ENCODE results near the gene KRT2. TPM values are rescaled to one million over a fixed set of nuclear protein-coding genes. Genes with fewer than 3 reads are reported as not detected.

KRT2 gene
- not detected for polyA plus RNA-seq (ENCODE audit: insufficient read length)

- DNase-seq (ENCODE audit: low read depth), result no peak
These were observed at the start of gene KRT2 for GRCh38 chr12:52651726-52652261. Gene KRT2 (minus strand): TSS chr12:52652211. CDS start chr12:52652142, 69 bp downstream.

DNA sequence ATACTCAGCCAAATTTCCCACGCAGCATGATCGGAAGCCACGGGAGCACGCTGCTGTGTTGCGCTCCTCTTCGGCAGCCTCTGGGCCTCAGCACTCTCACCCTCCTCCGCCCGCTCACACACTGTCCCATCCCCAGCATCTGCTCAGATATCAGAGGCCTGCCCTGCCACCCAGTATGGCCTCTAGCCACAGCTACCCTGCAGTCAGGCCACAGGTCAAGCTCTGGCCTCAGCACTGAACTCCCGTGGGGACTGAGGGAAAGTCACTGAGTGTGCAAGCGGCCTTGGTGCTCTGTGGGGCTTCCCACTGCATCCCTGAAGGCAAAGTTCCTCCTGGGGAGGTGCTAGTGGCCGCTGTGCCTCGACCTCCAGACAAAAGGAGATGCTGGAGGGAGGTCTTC lies 49.3 kb upstream of the KRT2 start:
- DNase-seq (ENCODE audit: low read depth), result no peak

- DNase-seq (ENCODE audit: low read depth), result no peak
These were observed 47.9 kb upstream of the KRT2 start for GRCh38 chr12:52699960-52700359.

GRCh38 chr12:52699373-52699772 lies 47.4 kb upstream of the KRT2 start:
- no peak for DNase-seq (ENCODE audit: low read depth)

DNA sequence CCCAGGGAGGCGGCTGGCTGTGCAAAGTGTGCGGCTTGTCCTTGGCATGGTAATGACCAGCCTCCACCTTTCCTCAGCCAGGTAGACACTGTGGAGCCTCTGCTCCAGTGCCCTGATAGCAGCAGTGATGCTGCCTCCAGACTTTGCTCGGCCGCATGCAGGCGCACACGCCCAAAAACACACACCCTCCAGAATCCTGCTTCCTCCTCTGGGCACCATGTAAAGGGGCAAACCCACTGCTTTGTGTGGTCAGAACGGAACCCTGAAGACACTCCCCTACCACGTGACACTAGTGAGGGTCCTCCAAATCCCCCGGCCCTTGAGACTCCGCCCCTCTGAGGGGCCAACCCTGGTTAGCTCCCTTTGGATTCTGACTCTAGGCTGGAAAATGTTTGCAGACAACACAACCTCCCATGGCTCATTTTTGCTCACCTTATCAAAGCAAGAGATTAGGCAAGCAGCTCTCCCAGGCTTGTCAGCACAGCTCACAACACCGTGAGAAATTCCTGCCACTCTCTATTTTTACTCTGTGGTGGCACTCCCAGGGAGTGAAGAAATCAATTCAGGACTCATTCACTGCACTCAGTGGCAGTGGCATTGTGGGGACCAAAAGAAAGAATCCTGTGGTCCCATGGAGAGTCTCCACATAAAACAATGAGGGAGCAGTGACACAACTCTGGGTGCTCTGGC lies 46.8 kb upstream of the KRT2 start:
- DNase-seq (ENCODE audit: low read depth), result no peak

- DNase-seq (ENCODE audit: low read depth), result no peak
These were observed 45.1 kb upstream of the KRT2 start for GRCh38 chr12:52697058-52697582.

DNA sequence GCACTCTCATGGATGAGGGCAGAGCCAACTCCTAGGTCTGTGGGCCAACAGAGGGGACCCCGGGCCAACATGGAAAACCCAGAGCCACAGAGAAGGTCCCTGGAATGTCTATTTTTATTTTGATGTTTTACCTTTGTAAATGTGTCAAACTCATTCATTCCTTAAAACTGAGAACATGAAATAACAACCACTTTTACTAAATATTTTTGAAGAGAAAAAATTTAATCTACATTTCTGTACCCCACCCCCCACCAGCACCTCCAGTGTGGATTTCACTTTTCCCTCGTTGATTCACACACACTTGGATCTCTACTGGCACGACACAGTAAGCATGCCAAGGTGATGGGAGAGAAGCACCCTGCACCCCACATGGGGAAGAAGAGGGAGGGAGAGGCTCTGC lies 44.6 kb upstream of the KRT2 start:
- DNase-seq (ENCODE audit: low read depth), result no peak

- no peak for DNase-seq (ENCODE audit: low read depth)
These were observed 43.0 kb upstream of the KRT2 start for GRCh38 chr12:52695039-52695438.

- no peak for DNase-seq (ENCODE audit: low read depth)
These were observed 42.1 kb upstream of the KRT2 start for GRCh38 chr12:52694151-52694550.

- DNase-seq (ENCODE audit: low read depth), result no peak
These were observed 41.2 kb upstream of the KRT2 start for GRCh38 chr12:52693261-52693660.

- no peak for DNase-seq (ENCODE audit: low read depth)
These were observed 40.2 kb upstream of the KRT2 start for GRCh38 chr12:52692254-52692653.

DNA sequence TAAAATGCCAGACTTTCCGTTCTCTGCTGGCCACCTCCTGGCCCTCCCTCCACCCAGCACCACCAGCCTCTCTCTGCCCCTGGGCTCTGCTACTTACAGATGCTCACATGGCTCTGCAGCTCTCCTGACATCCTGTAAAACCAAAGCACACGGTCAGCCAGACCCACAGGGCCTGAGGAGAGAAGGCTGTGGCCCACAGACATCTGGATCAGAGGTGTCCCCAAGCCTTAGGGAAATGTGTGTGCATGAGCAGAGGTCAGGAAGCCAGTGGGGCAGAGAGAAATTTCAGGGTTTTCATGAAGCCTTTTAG lies 39.8 kb upstream of the KRT2 start:
- no peak for DNase-seq (ENCODE audit: low read depth)

DNA sequence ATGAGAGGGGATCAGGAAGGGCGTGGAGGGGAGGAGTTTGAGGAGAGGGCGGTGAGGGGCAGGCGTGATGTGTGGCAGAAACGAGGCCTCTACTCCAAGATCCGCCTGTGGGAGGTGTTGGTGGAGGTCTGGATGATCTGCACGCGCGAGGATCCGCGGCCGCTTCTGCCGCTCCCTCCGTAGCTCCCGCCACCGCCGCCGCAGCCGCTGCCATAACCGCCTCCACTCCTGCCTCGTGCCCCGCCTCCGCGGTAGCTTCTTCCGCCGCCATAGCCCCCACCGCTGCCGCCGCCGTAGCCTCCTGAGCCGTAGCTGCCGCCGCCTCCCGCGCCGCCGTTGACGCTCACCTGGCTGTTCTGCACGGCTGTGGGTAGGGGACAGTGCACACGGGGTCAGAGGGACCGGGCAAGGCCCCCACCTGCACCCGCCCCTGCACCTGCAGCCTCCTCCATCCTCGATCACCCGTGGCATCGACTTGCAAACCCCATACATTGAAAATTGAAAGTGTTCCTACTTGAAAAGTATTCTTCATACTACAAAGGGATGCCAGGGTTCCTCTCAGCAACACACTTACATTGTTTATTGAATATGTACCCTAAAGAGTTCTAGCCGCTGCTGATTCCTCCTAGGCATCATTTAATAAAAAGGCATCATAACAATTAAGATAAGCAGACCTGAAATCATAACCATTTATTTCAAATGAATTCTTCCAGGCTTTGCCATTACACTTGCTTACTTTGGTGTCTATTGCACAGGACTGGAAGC lies 39.2 kb upstream of the KRT2 start:
- DNase-seq (ENCODE audit: low read depth), result no peak

DNA sequence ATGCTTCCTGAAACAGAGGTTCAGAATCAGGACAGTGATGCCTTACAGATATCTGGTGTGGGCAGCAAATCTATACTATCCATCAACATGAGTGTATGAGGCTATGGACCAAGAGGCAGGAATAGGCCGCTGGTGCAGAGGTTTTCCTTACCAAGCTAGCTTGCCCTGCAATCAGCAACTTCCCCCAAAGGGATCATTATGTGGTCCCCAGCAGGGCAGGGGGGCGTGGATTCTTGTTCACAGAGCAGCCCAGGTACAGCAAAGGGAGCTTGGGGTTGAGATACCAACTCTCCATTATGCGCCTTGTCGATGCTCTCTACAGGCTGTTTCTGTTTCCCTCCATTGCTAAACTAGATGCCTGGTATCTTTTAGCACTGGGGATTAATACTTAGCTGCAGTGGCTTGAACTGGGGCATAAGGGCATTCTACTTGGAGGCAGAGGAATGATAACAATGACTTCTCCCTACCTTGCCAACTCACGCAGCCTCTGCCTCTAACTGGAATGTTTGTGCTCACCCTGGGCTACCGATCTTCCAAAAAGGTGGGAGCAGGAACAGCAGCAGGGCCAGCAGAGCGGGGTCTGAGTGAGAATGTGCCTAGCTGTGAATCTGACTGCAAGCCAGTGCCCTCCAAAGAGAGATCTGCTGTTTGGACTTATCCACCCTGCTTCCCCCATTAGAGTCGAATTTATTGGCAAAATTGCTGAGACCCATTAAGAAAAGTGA lies 38.5 kb upstream of the KRT2 start:
- DNase-seq (ENCODE audit: low read depth), result no peak

GRCh38 chr12:52689936-52690335 lies 37.9 kb upstream of the KRT2 start:
- DNase-seq (ENCODE audit: low read depth), result no peak

DNA sequence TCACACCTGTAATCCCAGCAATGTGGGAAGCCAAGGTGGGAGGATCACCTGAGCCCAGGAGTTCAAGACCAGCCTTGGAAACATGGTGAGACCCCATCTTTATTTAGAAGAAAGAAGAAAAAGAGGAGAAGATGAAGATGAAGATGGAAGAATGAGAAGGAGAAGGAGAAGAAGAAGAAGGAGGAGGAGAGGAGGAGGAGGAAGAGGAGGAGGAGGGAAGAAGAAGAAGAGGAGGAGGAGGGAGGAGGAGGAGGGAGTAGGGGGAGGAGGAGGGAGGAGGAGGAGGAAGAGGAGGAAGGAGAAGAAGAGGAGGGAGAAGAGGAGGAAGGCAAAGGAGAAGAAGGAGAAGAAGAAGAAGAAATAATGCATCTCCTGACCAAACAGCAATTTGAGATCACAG lies 37.2 kb upstream of the KRT2 start:
- DNase-seq (ENCODE audit: low read depth), result no peak

DNA sequence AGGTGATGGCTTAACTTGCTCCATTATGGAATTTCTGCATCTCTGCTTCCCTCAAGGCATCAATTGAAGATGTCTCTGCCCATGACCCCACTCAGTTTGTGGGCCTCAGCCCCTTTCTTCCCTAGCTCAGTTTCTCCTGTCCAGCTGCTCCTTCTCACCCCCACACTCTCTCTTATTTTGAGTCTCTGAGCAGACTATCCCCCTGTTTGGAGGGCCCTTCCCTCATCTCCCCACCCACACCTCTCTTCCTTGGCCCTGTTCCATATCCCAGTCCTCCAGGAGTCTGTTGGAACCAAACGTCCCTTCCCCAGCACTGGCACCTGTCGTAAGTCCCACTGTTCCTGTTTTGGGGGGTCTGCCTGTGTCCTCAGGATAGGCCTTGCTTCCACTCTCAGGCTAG lies 36.5 kb upstream of the KRT2 start:
- DNase-seq (ENCODE audit: low read depth), result no peak

DNA sequence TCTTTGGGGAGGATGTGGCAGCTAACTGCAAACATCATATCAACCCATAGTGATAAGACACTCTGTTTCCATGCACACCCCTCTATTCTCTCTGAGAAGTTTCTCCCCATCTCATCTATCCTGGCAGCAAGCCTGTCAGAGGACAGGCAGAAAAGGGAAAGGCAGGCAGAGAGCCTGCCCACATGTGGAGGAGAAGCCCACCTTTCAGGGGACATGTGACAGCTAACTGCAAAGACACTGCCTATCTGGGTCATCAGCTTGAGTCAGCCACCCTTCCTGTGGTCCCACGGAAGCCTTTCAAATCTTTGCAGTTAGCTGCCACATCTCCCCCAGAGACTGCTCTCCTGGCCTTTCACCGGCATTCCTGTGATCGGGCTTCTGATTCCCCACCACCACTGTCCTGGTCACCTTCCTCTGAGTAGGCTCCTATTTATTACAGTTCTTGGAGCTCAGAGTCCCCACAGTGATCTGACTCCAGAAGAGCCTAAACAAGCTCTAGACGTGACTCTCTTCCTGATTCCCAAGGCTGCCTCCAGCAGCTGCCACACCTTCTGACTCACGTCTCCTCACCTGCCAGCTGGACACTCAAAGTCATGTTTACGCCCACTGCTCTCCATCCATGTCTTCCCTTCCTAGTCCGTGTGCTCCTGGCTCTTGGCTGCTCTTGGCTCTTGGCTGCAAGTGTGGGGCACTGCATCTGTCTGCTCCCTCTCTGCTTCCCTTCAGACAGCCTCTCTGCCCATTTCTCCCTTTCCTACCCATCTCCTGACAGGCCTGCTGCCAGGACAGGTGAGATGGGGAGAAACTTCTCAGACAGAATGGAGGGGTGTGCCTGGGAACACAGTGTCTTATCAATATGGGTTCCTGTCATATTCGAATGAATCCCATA lies 35.7 kb upstream of the KRT2 start:
- DNase-seq (ENCODE audit: low read depth), result no peak

DNA sequence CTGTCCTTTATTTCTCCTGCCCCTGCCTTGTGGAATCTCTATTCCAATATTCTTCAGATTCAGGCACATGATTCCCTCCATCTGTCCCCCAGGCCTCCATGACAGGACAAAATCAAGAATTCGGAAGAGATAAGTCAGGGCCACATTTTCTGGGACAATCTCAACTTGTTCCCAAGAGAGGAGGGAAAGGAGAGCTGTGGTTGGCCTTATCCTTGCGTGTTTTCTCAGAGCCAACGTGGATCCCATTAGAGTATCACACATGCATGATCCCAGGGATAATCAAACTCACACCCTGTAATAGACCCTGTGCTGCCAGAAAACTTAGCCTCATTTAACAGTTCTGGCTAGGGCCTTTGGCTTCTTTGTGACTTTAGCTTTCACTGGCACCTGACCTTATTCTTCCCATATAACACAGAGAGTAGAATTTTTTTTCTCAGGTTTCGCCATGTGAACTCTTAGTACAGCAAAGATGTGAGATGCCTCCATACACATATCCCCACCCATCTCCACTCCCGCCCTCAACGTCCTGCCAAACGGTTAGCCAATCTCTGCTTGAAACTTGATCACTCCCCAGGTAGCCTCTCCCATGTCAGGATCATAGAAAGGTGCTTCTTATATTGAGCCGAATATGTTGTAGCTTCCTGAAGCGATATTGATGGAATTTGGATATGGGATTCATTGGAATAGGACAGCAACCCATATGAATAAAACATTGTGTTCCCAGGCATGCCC lies 34.9 kb upstream of the KRT2 start:
- DNase-seq (ENCODE audit: low read depth), result no peak

DNA sequence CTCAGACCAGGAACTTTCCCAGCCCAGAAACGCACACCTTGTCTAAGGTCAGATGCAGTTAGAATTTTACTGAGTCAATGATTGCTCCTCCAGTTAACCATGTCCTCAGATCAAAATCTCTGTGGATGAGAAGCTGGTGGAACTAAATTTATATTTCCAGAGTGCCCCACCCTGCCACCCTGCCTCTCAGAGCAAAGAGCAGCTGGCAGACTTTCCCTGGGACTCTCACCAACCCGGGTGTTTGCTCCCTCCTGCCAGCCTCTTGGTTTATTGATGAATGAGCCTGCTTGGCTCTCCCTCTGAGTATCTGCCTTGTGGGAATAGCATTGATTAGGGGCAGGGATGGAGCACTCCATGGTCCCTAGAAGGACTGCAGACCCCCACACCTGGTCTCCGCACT lies 34.1 kb upstream of the KRT2 start:
- no peak for DNase-seq (ENCODE audit: low read depth)
